Measurements from ENCODE around the gene ZC3HAV1L. TPM values are rescaled to one million over a fixed set of nuclear protein-coding genes. Genes with fewer than 3 reads are reported as not detected.
"Not testable (repeated sequence)": the region's sequence is repeated elsewhere in the genome, so short reads cannot be mapped to it uniquely, and the experiment has no call there.

Gene ZC3HAV1L
- total and polyA plus RNA-seq, 9 donors, result 2.6 to 46.4 (median 23.6) TPM

GRCh38 chr7:139079861-139080260, 44.0 kb upstream of the ZC3HAV1L start:
- no peak for TF ChIP-seq POLR2A (IDR thresholded peaks at IDR 0.05)
- no peak for TF ChIP-seq EP300 (IDR thresholded peaks at IDR 0.05)
- Histone ChIP-seq H3K36me3 (no peaks in the 10 kb centered on the region), H3K4me3 (no peak overlapping the region), H3K27ac (no peak overlapping the region), H3K27me3 (no peaks in the 10 kb centered on the region), H3K4me1 (ENCODE audit: insufficient read depth) (peaks cover 2% of the 10 kb centered on the region), H3K9me3 (no peaks in the 10 kb centered on the region)
- DNase-seq, result no peak
- intact Hi-C loops (cut with DNase I), result loop anchor here in 1 of 4 donors (5.0 to 10.0 kb wide), 2 partner anchors 63 to 185 kb away; no protein-coding TSS in a partner anchor
- WGBS, 3 donors, result 92 to 96% (median 94%) methylated on average over 15 of the region's 15 CpGs

GRCh38 chr7:139078911-139079310, 43.1 kb upstream of the ZC3HAV1L start:
- intact Hi-C loops (cut with DNase I), result loop anchor here in 1 of 4 donors (5.0 to 10.0 kb wide), 2 partner anchors 62 to 184 kb away; no protein-coding TSS in a partner anchor
- WGBS, 3 donors, result 92 to 94% (median 94%) methylated on average over 1 of the region's 1 CpG
- no peak for DNase-seq

GRCh38 chr7:139078399-139078798, 42.6 kb upstream of the ZC3HAV1L start:
- 97% methylated on average over 1 of the region's 1 CpG for WGBS, 3 donors
- intact Hi-C loops (cut with DNase I), result loop anchor here in 1 of 4 donors (5.0 to 10.0 kb wide), 2 partner anchors 61 to 184 kb away; no protein-coding TSS in a partner anchor
- no peaks in the 10 kb centered on the region for H3K9me3 ChIP-seq
- TF ChIP-seq EP300 (IDR thresholded peaks at IDR 0.05) (no peak), CTCF (IDR thresholded peaks at IDR 0.05) (no peak), POLR2A (IDR thresholded peaks at IDR 0.05) (no peak)
- H3K4me1 ChIP-seq (ENCODE audit: insufficient read depth), result peaks cover 2% of the 10 kb centered on the region
- no peak for DNase-seq
- no peaks in the 10 kb centered on the region for H3K27me3 ChIP-seq
- no peak overlapping the region for H3K27ac ChIP-seq
- H3K4me3 ChIP-seq, result no peak overlapping the region
- H3K36me3 ChIP-seq, result no peaks in the 10 kb centered on the region

More at GRCh38 chr7:139078911-139079310, 43.1 kb upstream of the ZC3HAV1L start:
- Histone ChIP-seq H3K4me3 (no peak overlapping the region), H3K27me3 (no peaks in the 10 kb centered on the region), H3K9me3 (no peaks in the 10 kb centered on the region), H3K4me1 (ENCODE audit: insufficient read depth) (peaks cover 2% of the 10 kb centered on the region), H3K27ac (no peak overlapping the region), H3K36me3 (no peaks in the 10 kb centered on the region)
- TF ChIP-seq CTCF (IDR thresholded peaks at IDR 0.05) (no peak), EP300 (IDR thresholded peaks at IDR 0.05) (no peak), POLR2A (IDR thresholded peaks at IDR 0.05) (no peak)

GRCh38 chr7:139077706-139078105, 41.9 kb upstream of the ZC3HAV1L start:
- not testable (repeated sequence) for H3K27ac ChIP-seq; H3K4me3 ChIP-seq; DNase-seq; H3K27me3 ChIP-seq; H3K9me3 ChIP-seq; H3K36me3 ChIP-seq; H3K4me1 ChIP-seq (ENCODE audit: insufficient read depth)
- WGBS, 3 donors, result 79 to 87% (median 84%) methylated on average over 5 of the region's 5 CpGs
- intact Hi-C loops (cut with DNase I), result loop anchor here in 1 of 4 donors (5.0 to 10.0 kb wide), 2 partner anchors 60 to 183 kb away; no protein-coding TSS in a partner anchor

GRCh38 chr7:139075871-139076686, 40.2 kb upstream of the ZC3HAV1L start:
- Histone ChIP-seq H3K27ac (no peak overlapping the region), H3K36me3 (no peaks in the 10 kb centered on the region), H3K4me1 (ENCODE audit: insufficient read depth) (peaks cover 2% of the 10 kb centered on the region), H3K27me3 (no peaks in the 10 kb centered on the region), H3K4me3 (no peak overlapping the region), H3K9me3 (no peaks in the 10 kb centered on the region)
- WGBS, 3 donors, result 81 to 85% (median 81%) methylated on average over 11 of the region's 11 CpGs
- intact Hi-C loops (cut with DNase I), result loop anchor here in 1 of 4 donors (5.0 to 10.0 kb wide), 2 partner anchors 59 to 181 kb away; no protein-coding TSS in a partner anchor
- no peak for DNase-seq
- TF ChIP-seq CTCF (IDR thresholded peaks at IDR 0.05) (no peak), POLR2A (IDR thresholded peaks at IDR 0.05) (no peak), EP300 (IDR thresholded peaks at IDR 0.05) (no peak)
